EH (cell line): ENCODE measurements around the gene PAPSS2.
A peak's percentile ranks its signal among the peaks of the same experiment; 100 is the strongest.
"Not testable (repeated sequence)": the region's sequence is repeated elsewhere in the genome, so short reads cannot be mapped to it uniquely, and the experiment has no call there.

Experiments
- DNase-seq: peaks from one replicate; pipeline ENCODE4 v3.0.0-alpha.2; 2015; ENCODE audit warnings: low read depth

PAPSS2 gene

DNA sequence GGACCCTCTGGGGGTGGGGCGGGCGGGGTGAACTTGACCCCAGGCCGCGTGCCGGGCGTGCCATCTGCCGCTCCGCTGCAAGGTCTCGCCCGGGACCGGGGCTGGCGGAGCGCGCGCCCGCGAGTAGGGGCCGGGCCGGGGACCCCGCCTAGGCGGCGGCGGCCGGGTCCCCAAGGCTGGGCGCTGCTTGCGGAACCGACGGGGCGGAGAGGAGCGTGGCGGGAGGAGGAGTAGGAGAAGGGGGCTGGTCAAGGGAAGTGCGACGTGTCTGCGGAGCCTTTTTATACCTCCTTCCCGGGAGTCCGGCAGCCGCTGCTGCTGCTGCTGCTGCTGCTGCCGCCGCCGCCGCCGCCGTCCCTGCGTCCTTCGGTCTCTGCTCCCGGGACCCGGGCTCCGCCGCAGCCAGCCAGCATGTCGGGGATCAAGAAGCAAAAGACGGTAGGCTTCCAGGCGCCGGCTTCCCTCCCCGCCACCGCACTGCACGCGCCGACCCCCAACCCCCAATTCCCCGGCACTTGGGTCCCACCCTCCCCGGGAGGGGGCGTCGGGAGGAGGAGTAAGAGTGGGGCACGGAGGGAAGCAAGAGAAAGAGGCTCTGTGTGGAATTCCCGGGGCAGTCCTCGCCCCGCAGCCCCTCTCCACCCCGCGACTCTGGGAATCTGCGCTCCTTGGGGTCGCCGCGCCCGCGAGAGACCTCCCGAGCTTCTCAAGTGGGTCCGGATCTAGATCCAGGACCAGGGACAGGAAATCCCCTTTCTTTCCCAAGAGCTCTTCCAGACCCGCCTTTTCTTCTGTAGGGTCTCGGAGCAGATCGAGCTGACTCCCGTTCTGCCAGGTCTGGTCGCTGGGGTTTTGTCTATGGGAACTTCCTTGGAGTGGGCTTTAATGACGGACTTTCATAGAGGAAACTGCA lies at the start of gene PAPSS2:
Gene PAPSS2, plus strand, starts transcription at position 308 of the 913 bp plus-strand sequence. Its CDS starts 104 bp downstream, at position 412.
- DNase-seq, result peak; percentile 88

DNA sequence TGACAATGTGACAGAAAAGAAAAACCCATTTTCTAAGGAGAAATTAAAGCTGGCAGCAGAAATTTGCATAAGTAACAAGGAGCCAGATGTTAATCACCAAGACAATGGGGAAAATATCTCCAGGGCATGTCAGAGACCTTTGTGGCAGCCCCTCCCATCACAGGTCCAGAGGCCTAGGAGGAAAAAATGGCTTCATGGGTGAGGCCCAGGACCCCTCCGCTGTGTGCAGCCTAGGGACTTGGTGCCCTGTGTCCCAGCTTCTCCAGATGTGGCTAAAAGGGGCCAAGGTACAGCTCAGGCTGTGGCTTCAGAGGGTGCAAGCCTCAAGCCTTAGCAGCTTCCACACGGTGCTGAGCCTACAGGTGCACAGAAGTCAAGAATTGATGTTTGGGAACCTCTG lies 48.3 kb upstream of the PAPSS2 start:
- not testable (repeated sequence) for DNase-seq

DNA sequence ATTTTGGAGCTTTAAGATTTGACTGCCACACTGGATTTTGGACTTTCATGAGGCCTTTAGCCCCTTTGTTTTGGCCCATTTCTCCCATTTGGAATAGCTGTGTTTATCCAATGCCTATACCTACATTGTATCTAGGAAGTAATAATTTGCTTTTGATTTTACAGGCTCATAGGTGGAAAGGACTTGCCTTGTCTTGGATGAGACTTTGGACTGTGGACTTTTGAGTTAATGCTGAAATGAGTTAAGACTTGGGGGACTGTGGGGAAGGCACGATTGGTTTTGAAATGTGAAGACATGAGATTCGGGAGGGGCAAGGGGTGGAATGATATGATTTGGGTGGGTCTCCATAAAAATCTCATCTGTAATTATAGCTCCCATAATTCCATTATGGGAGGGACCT lies 47.6 kb upstream of the PAPSS2 start:
- no peak for DNase-seq

DNA sequence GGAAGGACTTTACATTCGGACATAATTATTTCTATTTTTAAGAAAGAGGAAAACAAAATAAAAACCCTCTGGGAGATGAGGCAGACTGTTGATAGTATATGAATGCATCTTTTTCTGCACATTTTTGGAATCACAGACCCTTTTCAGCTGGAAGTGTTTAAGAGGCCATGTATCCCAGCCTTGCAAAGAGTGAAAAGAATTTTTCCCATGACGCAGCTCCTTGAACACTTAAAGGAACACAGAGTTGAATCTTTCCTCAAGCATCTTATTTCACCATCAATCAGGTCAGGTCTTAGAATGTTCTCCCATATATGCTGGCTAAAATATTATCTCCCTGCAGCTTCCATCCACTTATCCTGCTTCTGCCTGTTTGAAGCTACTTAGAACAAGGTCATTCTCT lies 45.9 kb upstream of the PAPSS2 start:
- DNase-seq, result peak; percentile 72

DNA sequence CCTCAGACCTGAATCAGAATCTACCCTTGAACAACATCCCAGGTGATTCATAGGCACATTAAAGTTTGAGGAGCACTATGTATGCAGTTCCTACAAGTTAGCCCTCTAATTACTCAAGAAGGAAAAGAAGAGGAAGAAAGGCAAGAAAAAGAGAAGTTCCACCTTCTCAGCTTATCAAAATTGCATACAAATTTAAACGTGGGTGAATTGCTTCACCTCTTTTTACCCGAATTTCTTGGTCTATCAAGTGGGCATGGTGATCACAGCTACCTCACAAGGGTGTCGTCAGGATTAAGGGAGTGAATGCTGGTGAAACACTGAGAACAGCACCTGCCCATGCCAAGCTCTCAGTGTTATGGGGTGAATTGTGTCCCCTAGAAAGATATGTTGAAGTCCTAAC lies 43.8 kb upstream of the PAPSS2 start:
- DNase-seq, result no peak

DNA sequence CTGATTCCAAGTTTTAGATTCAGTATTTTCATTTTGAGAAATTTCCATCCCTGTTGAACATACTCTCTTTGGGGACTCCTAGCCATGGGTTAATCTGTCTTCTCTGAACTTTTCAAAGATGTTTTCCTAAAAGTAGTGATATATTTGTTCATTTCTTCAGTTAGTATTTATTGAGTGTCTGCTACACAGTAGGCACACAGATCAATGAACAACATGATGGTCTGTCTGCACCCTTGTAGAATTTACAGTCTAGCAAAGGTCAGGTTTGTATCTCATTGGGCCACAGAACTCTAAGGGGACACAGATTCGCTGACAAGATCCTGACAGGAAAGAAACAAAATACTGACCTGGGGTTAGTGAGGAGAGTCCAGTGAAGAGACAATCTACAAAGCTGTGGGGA lies 42.2 kb upstream of the PAPSS2 start:
- DNase-seq, result no peak

DNA sequence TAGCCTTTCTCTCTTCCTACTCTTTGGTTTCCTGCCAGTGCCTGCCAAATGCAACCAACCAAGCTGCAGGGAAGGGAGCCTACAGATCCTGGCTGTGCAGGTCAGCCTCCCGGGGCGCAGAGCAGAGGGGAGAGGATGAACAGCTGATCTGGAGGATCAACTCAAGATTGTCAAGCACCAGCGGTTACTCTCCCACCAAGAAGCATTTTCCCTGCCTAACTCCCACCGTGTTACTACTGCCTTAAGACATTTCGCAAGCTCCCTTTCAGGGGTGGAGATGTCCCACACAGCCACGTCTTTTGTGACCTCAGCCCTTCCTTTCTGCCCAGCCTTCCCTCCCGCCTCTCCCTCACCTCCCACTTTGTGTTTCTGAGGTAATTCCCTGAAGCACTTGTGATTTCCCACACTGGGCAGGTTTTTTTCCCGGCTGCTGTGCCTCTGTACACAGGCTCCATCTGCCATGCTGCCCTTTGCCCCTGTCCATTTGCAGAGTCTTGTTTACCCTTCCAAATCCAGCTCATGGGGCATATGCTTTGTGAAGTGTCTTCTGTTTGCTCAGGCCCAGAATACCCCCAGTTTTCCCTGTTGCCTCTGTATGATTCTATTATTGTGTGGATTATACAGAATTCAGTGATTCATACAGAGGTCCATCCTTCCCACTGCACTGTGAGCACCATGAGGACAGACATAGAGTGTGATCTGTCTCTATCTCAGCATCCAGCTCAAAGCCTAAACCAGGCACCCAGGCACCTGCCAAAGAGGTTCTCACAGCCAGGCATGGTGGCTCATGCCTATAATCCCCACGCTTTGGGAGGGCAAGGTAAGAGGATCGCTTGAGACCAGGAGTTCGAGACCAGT lies 40.9 kb upstream of the PAPSS2 start:
- DNase-seq, result no peak

DNA sequence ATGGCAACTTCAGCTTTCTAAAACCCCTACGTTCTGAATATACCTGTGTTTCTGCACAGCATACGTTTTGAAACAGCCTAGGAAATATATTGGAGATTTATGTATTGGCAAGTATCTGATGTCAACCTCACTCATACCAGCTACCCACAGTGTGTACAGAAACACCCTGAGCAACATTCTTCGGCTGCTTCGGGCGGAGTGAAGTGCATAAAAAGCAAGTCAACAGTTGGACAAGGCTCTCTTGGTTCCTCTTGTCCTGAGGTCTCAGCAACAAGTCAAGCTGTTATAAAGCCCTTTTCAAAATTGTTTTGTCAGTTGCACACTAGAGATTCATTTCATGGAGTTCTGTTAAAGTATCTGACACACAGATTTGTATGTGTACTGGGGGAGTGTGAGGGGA lies 40.0 kb upstream of the PAPSS2 start:
- peak; percentile 52 for DNase-seq

DNA sequence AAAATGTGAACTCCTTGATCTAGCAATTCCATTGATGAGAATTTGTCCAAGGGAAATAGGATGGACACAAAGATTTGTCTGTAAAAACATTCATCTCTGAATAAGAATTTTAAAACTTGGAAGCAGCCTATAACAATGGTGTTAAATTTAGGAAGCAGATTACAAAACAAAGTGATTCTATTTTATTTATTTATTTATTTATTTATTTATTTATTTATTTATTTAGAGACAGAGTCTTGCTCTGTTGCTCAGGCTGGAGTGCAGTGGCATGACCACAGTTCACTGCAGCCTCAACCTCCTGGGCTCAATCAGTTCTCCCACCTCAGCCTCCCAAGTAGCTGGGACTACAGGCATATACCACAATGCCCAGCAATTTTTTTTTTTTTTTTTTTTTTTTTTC lies 38.2 kb upstream of the PAPSS2 start:
- DNase-seq, result not testable (repeated sequence)

DNA sequence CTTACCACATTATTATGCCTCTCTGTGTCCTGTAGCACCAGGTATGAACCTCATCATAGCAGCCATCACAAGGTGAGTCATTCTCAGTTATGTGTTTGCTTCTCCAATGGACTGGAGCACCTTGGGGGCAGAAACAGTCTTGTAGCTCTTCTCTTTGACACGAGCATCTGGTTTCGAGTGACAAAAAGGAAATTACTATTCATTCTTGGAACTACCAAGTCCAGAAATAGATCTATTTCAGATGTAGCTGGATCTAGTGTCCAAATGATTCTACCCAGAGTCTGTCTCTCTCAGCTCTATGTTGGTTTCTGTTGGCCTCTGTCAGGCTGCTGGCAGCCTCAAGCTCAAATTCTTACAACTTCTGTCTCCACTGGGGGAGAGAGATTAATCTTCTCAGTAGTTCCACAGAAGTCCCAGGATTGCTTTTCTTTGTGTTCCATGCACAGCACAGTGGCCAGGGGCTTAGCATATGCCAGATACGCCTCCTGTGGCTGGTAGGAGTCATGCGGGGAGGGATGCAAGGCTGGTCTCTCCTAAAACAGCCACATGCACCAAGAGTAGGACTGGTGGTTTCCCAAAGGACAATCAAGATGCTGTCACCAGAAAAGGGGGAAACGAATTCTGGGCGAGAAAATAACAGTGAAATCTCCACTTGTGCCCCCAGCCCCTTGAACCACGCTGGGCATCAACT lies 37.2 kb upstream of the PAPSS2 start:
- no peak for DNase-seq

DNA sequence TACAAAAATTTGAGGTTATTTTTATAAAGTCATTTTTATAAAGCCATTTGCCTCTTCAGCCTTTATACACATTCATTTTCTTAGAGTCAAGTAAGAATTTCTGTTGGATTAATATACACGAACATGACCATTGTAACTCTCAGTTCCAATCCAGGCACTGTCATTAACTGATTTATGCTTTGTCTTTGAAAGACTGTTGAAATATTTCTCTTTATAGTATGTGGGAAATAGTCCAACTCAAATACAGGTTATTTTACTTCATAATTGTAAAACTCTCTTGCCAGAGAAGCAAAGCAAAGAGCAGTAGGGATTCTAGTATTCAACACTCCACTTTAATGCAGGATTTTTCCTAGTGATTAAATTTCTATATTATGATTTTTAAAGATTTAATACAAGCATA lies 36.5 kb upstream of the PAPSS2 start:
- no peak for DNase-seq

DNA sequence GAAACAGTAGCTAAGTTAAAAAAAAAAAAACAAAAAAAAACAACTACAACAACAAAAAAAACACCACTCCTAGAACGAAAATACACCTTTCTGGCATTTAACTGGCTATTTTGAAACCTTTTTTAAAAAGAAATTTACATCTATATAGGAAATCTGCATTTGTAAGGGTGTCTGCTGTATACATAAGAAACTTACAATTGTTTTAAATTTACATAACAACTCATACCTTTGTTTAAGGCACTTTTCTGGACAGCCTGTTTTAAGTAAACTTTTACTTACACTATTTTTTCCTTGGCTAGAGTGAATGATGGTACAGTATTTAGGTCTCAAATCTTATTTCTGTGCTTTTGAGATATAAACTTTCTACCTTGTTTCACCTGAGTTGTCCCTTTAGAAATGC lies 34.0 kb upstream of the PAPSS2 start:
- no peak for DNase-seq

DNA sequence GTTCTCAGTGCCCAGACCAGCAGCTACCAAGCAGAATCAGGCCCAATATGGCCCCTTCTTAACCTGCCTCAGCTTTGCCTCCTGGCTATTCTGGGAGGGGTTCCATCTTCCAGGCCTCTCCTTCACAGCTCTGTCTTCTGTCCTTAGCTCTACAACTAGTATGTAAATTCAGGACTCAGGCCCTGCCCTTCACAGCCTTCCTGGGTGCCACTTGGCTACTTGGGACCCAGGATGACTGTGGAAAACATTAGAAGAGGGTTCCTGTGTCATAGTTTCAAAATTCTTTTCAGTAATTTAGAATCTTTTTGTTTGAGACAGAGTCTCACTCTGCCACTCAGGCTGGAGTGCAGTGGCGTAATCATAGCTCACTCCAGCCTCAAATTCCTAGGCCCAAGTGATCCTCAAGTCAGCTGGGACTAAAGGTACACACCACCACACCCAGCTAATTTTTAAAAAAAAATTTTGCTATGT lies 33.2 kb upstream of the PAPSS2 start:
- DNase-seq, result no peak

DNA sequence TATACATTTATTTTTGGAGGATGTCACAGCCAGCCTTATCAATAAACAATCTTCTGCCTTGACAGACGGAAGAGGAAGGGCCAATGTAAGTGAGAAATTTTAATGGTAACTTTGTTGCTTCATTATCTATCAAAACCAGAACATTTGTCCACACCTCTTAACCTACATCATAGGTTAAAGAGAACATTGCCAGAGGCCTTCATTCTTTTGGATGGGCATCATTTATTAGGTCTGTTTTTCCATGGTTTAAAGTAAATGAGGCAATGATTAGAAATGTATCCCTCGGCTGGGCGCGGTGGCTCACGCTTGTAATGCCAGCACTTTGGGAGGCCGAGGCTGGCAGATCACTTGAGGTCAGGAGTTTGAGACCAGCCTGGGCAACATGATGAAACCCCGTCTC lies 29.5 kb upstream of the PAPSS2 start:
- DNase-seq, result no peak

DNA sequence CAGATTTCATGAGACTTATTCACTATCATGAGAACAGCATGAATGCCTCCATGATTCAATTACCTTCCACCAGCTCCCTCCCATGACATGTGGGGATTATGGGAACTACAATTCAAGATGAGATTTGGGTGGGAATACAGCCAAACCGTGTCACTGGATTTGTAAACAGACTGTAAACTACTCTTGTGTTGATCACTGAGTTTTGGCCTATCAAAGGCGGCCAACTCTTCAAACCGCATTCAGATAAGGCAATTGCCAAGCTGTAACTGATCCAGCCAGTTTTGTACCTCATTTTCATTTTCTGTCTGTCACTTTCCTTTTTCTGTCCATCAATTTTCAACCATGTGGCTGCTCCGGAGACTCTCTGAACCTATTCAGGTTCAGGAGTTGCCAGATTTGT lies 27.2 kb upstream of the PAPSS2 start:
- DNase-seq, result no peak

DNA sequence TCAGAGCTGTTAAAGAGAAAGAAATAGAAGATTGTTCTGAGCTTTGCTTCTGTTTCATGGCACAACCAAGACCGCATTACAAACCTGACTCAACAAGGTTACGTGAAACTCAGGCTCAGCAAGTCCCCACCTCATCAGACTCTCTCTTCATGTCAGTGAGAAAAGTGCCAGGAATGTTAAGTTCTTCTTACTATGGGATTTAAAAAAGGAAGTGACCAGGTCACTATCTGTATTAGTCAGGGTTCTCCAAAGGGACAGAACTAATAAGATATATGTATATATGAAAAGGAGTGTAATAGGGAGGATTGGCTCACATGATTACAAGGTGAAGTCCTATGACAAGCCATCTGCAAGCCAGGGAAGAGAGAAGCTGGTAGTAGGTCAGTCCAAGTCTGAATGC lies 25.4 kb upstream of the PAPSS2 start:
- DNase-seq, result peak; percentile 47

DNA sequence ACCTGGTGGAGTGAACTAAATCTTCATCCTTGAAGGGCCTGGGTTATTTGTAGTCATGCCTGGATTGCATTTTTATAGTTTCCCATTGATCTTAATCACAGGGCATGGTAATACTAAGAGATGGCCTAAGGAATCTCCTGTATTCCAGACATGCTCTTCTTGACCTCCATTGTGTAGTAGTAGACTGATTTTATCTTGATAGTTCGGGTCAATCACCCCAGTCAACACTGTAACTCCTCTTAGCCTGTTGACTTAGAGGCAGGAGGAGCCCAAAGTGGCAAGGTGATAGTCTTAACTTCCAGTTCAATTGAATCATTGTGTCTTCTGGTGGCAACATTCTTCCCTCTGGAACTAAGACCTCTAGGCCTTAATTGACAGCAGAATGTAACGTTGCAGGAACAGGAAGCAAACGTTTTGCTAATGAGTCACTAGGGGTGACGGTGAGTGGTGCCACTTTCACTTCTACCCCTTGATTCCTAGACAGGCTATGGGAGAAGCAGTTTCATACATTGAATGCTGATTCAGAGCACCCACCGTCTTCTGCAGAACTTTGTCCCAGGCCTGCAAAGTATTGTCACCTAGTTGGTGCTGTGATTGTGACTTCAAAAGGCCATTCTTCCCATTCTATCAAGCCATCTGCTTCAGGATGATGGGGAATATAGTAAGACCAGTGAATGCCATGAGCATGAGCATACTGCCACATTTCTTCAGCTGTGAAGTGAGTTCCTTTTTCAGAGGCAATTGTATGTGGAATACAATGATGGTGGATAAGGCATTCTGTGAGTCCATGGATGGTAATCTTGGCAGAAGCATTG lies 24.0 kb upstream of the PAPSS2 start:
- peak; percentile 94 for DNase-seq

DNA sequence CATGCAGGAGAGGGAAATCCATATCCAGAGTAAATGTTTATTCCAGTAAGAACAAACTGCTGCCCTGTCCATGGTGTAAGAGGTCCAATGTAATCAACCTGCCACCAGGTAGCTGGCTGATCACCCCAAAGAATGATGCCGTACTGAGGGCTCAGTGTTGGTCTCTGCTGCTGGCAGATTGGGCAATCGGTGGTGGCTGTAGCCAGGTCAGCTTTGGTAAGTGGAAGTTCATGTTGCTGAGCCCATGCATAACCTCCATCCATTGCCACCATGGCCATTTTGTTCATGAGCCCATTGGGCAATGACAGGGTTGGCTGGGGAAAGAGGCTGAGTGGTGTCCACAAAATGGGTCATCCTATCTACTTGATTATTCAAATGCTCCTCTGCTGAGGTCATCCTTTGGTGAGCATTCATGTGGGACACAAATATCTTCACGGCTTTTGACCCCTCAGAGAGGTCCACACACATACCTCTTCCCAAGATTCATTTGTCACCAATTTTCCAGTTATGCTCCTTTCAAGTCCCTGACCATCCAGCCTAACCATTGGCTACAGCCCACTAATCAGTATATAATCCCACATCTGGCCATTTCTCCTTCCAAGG lies 23.3 kb upstream of the PAPSS2 start:
- peak; percentile 57 for DNase-seq

DNA sequence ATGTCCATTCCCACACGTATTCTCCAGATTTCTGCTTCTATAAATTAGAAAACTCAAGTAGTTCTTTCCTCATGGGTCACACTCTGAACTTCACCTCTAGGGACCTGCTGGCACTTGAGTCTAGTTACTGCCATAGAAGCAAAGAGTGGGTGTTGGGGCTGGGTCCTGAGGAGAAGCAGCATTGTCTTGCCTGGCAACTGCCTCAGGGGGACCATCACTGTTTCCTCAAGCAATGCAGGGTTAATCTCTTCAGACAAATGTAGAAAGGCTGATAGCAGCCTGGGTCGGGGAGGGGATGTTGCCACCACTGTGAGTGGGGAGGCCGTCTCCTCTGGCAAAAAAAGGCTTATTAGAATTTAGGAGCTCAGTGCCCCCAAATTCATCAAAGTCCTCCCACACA lies 20.2 kb upstream of the PAPSS2 start:
- no peak for DNase-seq

DNA sequence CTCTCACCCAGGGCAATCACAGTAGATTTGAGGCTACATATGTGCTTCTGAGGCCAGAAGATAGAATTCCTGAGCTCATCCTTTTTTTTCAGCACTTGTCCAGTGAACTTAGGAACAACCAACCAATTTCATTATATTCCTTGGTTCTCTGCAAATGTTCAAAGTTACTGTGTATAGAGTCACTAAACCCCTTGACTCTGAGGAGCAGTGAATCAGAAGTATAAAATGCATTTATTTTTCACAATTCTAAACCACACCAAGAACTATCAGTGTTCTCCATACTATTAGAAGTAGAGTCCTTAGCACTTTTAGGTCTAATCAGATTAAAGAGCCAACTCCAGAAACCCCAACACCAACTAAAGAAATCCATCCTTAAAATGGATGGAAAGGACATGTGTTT lies 19.6 kb upstream of the PAPSS2 start:
- DNase-seq, result peak; percentile 46

DNA sequence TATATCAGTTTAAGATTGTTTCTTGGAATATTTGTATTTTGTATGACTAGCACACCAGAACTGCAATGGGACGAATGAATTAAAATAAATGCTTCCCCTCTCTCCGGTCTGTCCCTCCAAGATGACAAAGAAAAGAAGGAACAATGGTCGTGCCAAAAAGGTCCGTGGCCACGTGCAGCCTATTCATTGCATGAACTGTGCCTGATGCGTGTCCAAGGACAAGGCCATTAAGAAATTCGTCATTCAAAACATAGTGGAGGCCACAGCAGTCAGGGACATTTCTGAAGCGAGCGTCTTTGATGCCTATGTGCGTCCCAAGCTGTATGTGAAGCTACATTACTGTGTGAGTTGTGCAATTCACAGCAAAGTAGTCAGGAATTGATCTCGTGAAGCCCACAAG lies 17.2 kb upstream of the PAPSS2 start:
- DNase-seq, result no peak
